ENCODE results near the gene CEP78.

CEP78 gene

GRCh38 chr9:78235762-78236550 lies at the start of gene CEP78 (continued):
- TF ChIP-seq INSM2 (tag by site-specific recombination; IDR thresholded peaks at IDR 0.05) (peak; percentile 76), PBX3 (CRISPR knock-in tag; IDR thresholded peaks at IDR 0.05) (peak; percentile 84), ZNF561 (tag by site-specific recombination; IDR thresholded peaks at IDR 0.05; ENCODE audit: borderline replicate concordance) (peak; percentile 49; the same call in 1 of the 2 replicates), ZBTB17 (tag by site-specific recombination; IDR thresholded peaks at IDR 0.05) (peak; percentile 77), ZBTB26 (tag by site-specific recombination; optimal IDR thresholded peaks at IDR 0.05) (peak; percentile 91), ZBTB8A (tag by site-specific recombination; IDR thresholded peaks at IDR 0.05) (peak; percentile 98), ZXDB (tag by site-specific recombination; IDR thresholded peaks at IDR 0.05) (peak; percentile 75), KLF9 (tag by site-specific recombination; IDR thresholded peaks at IDR 0.05; ENCODE audit: low read depth) (peak; percentile 78), OVOL3 (tag by site-specific recombination; IDR thresholded peaks at IDR 0.05) (0 out of 2 replicates have a peak, but pooled peaks have one; percentile 11), GLIS2 (tag by site-specific recombination; IDR thresholded peaks at IDR 0.05) (peak; percentile 65; the same call in 1 of the 2 replicates), ZNF501 (tag by site-specific recombination; IDR thresholded peaks at IDR 0.05) (peak; percentile 57; the same call in 1 of the 2 replicates), ZNF335 (tag by site-specific recombination; conservative IDR thresholded peaks at IDR 0.05) (peak; percentile 95), ZNF692 (tag by site-specific recombination; IDR thresholded peaks at IDR 0.05) (peak; percentile 61), ZNF112 (tag by site-specific recombination; IDR thresholded peaks at IDR 0.05) (no peak), ZNF596 (tag by site-specific recombination; IDR thresholded peaks at IDR 0.05) (no peak), SP7 (tag by site-specific recombination; IDR thresholded peaks at IDR 0.05) (peak; percentile 65; the same call in 1 of the 2 replicates), ZNF391 (tag by site-specific recombination; IDR thresholded peaks at IDR 0.05; ENCODE audit: borderline replicate concordance, low read depth) (peak; percentile 38; the same call in 1 of the 2 replicates), ZBTB10 (tag by site-specific recombination; IDR thresholded peaks at IDR 0.05) (peak; percentile 42; the same call in 1 of the 2 replicates), ZNF658 (tag by site-specific recombination; IDR thresholded peaks at IDR 0.05) (no peak), KLF1 (tag by site-specific recombination; IDR thresholded peaks at IDR 0.05) (peak; percentile 61), ZIC2 (tag by site-specific recombination; IDR thresholded peaks at IDR 0.05) (peak; percentile 7; the same call in 1 of the 2 replicates), ZFHX2 (tag by site-specific recombination; conservative IDR thresholded peaks at IDR 0.05) (peak; percentile 78), ZNF76 (tag by site-specific recombination; IDR thresholded peaks at IDR 0.05; ENCODE audit: borderline replicate concordance, low read depth) (peak; percentile 45; the same call in 1 of the 2 replicates), ZSCAN16 (tag by site-specific recombination; IDR thresholded peaks at IDR 0.05) (no peak), ZNF114 (tag by site-specific recombination; IDR thresholded peaks at IDR 0.05) (no peak), PRDM10 (tag by site-specific recombination; IDR thresholded peaks at IDR 0.05) (0 out of 2 replicates have a peak, but pooled peaks have one; percentile 10), ZSCAN30 (tag by site-specific recombination; IDR thresholded peaks at IDR 0.05) (no peak), ZNF629 (tag by site-specific recombination; IDR thresholded peaks at IDR 0.05) (peak; percentile 63)

All from HEK293 (cell line).